Neural progenitor cell (in vitro differentiated cells): ENCODE results near the gene KRTAP5-5.

ENCODE experiments used
- EZH2 ChIP-seq: fragments of 200-600 bp; sonication (generic); IDR thresholded peaks from 2 replicates; pipeline ENCODE4 v1.6.1; 2017; ENCODE audit warnings: antibody characterized with exemption, mild to moderate bottlenecking, moderate library complexity
- TF ChIP-seq, protein P1 (sequence below): fragments of 200-600 bp; sonication (generic); IDR thresholded peaks from 2 replicates; pipeline ENCODE4 v1.5.1; 2017; ENCODE audit warnings: antibody characterized with exemption, mild to moderate bottlenecking

- TF ChIP-seq, protein P1, sequence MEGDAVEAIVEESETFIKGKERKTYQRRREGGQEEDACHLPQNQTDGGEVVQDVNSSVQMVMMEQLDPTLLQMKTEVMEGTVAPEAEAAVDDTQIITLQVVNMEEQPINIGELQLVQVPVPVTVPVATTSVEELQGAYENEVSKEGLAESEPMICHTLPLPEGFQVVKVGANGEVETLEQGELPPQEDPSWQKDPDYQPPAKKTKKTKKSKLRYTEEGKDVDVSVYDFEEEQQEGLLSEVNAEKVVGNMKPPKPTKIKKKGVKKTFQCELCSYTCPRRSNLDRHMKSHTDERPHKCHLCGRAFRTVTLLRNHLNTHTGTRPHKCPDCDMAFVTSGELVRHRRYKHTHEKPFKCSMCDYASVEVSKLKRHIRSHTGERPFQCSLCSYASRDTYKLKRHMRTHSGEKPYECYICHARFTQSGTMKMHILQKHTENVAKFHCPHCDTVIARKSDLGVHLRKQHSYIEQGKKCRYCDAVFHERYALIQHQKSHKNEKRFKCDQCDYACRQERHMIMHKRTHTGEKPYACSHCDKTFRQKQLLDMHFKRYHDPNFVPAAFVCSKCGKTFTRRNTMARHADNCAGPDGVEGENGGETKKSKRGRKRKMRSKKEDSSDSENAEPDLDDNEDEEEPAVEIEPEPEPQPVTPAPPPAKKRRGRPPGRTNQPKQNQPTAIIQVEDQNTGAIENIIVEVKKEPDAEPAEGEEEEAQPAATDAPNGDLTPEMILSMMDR: no peak
- no peak for TF ChIP-seq EZH2
Measured at GRCh38 chr11:1668911-1669473, 39.4 kb downstream of the KRTAP5-5 start.
